HG03565 (cell line): ENCODE results near the gene OR2H1.
"Not testable (repeated sequence)": the region's sequence is repeated elsewhere in the genome, so short reads cannot be mapped to it uniquely, and the experiment has no call there.

Source experiments
- ATAC-seq: cut with Tn5 transposase; IDR thresholded peaks from one replicate; pipeline ENCODE4 v1.9.1; 2021; ENCODE audit warnings: mild to moderate bottlenecking, moderate library complexity; ENCODE audit not compliant: unreplicated experiment

OR2H1 gene

DNA sequence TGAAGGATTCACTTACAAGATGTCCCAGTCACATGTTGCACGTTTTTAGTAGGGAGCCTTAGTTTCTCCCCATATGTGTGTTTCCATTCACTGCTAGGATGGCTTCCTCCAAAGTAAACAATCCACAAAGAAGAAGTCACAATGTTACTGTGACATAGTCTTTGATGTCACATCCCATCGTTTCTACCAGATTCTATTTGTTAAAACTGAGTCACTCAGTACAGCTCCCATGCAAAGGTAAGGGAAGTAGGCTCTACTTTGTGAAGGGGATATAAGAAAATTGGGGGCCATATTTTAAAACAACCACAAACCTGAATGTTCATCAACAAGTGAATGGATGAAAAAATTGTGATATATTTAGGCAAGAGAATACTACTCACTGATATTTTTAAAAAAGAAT lies at the start of gene OR2H1, which contains the start of gene OR11A1:
Gene OR2H1 (plus strand): TSS at position 185 of the 400 bp plus-strand sequence. CDS start 4,615 bp downstream, outside the sequence.
Gene OR11A1 (minus strand): TSS at position 101 of the 400 bp plus-strand sequence. CDS start 29,430 bp downstream, outside the sequence.
- ATAC-seq, result no peak

DNA sequence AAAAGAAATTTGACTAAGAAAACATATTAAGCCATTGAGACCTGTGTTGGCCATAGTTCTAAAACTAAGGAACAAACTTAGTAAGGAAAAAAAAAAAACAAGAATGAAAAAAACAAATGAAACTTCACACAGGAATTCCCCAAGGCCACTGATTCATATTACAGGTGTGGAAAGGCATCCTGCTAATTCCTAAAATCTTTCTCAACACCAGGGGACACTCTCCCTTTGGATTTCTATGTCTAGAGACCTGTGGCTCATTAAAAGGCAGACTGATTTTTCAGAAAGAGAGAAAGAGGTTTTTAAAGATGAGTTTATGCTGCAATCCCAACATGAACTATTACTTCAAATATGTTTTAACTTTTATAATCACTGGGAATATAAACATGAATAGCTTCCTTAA lies 42.4 kb upstream of the OR2H1 start, which contains the start of gene OR12D1:
Gene OR12D1 (plus strand): TSS at position 341 of the 400 bp plus-strand sequence.
- no peak for ATAC-seq

DNA sequence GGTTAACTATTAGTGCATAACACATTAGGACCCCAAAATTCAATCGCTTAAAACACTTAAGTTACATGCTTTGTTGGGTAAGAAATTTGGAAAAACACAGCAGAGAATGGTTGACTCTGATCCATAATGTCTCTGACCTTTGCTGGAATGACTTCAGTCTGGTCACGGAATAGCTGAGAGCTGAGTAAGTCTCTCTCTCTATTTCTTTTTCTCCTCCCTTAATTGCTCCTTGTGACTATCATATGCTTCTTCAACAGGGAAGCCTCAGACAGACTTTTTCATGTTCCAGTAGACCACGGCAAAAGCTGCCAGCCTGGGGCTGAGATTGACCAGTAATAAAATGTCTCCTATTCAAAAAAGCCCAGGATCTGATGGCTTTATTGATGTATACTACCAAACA lies 37.4 kb upstream of the OR2H1 start:
- no peak for ATAC-seq

DNA sequence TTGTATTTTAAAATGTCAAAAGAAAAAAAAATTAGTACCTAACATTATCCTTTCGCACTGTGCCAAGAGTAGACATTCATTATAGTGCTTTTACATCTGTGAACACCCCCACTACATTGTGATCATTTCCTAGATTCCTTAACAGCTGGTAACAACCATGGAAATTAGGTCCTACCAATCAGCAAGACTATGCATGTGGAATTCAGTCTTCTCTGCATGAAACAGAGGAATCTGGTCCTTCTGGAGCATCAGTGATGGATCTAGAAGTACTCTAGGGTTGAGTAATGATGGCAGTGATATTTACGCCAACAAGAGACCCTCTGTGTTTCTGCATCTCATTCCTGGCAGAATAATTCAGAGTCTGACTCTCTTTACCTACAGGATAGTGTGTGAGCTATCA lies 32.8 kb upstream of the OR2H1 start:
- ATAC-seq, result no peak

DNA sequence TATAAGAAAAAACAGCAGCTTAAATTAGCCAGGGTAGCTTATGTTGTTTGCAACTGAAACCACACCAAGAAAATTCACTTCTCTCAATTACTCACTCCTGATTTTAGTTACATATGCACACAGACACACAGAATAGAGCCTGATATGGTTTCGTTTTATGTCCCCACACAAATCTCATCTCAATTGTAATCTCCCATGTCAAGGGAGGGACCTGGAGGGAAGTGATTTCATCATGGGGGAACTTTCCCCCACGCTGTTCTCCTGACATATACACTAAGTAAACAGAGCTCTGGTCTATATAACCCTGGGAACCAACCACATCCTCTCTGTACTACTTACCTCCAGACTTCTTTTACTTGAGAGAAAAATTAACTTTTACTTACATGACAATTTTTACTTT lies 32.4 kb upstream of the OR2H1 start:
- no peak for ATAC-seq

DNA sequence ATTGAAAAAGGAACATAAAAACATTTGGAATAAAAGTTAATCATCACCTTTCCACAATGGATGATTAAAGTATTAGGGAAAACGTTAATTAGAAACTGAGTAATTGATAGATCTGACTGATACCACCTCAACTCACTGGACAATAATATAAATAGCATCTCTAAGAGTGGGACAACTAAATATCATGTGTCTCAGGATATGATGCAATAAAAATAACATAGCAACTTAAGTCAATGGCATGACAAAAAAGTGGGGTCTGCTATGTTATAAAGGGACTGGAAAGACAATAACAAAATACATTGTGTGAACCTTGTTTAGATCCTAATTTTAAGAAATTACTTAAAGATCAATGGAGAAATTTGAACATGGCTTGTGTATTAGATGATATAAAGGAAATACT lies 31.9 kb upstream of the OR2H1 start:
- no peak for ATAC-seq

DNA sequence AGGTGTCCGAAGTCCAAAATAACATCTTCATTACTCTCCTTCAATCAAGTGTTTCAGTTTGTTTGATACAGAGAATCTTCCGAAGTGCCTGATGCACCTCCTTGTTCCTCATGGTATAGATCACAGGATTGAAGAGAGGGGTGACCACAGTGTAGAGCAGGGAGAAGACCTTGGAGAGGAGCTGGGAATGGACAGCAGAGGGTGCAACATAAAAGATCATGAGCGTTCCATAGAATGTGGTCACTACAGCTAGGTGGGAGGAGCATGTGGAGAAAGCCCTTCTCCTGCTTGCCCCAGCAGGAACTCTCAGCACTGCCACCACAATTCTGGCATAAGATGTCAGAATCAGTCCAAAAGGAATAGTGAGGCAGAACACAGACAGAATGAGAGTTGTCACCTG lies 30.3 kb upstream of the OR2H1 start:
- no peak for ATAC-seq

DNA sequence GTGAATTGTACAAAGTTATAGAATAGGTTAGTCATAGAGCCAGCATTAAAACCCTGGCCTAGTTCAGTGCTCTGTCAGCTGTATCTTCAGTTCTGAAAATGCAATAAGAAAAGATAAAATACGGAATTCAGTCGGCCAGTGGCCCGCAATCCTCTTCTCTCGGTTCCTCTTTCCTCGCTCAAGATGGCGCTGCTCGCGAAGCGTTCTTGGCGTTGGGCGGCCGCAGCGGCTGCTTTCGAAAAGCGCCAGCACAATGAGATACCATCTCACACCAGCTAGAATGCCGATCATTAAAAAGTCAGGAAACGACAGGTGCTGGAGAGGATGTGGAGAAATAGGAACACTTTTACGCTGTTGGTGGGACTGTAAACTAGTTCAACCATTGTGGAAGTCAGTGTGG lies 20.2 kb upstream of the OR2H1 start:
- not testable (repeated sequence) for ATAC-seq

DNA sequence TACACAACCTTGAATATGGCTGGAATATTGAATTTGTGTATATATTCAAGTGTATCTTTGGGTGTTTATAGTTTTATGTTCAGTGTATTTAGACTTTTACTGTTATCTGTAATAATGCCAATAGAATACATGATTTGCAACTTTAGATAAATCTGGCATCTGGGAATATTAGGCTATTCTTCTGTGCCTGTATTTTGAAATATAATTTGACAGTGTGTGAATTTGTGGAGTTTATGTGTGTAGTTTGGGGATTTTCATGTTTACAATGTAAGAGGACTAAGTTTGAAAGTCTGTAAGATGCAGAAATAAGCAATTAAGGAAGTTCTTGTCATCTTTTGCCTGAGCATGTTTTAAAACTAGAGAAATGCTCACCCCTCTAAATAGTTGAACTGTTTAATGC lies 17.9 kb upstream of the OR2H1 start, which contains the start of gene OR10C1:
Gene OR10C1 (plus strand): TSS at position 301 of the 400 bp plus-strand sequence. CDS start 710 bp downstream, outside the sequence.
- ATAC-seq, result no peak

DNA sequence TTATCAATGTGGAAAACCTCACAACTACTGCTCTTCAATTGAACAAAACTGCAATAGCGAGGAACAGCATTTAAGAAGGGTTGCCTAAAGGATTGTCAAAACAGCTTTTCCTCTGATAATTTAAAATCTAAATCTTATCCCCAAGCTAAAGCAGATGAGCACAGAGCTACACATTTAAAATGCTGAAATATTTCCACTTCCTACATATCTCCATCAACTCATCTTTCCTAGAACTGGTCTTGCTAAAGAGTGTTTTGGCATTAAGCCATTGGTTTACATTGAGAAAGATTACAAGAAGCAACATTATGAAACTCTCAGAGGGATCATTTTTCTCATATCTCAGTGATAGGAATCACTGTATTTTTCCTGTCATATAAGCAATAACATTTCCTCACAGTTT lies 14.2 kb upstream of the OR2H1 start:
- no peak for ATAC-seq

DNA sequence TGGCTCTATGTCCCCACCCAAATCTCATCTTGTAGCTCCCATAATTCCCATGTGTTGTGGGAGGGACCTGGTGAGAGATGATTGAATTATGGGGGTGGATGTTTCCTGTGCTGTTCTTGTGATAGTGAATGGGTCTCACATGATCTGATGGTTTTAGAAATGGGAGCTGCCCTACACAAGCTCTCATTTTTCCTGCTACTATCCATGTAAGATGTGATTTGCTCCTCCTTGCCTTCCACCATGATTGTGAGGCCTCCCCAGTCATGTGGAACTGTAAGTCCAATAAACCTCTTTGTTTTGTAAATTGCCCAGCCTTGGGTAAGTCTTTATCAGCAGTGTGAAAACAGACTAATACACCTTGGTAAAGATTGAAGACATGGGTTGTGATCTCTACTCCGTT lies 12.9 kb upstream of the OR2H1 start:
- not testable (repeated sequence) for ATAC-seq

DNA sequence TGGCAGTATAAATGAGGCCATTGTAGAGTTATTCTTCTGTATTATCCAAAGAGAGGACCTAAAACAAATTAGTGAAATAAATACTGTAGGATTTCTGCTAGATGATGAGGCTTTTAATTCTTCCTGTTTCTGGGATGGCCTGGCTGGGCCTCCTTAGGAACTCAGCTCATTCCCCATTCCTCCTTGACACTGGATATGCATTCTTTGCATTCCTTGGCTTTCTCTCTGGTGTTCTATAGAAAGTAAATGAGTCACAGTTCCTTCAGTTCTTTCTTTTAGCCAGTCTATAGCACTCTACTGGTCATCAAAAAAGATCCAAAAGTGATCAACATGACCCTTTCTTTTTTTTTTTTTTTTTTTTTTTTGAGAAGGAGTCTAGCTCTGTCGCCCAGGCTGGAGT lies 9.3 kb upstream of the OR2H1 start:
- no peak for ATAC-seq

DNA sequence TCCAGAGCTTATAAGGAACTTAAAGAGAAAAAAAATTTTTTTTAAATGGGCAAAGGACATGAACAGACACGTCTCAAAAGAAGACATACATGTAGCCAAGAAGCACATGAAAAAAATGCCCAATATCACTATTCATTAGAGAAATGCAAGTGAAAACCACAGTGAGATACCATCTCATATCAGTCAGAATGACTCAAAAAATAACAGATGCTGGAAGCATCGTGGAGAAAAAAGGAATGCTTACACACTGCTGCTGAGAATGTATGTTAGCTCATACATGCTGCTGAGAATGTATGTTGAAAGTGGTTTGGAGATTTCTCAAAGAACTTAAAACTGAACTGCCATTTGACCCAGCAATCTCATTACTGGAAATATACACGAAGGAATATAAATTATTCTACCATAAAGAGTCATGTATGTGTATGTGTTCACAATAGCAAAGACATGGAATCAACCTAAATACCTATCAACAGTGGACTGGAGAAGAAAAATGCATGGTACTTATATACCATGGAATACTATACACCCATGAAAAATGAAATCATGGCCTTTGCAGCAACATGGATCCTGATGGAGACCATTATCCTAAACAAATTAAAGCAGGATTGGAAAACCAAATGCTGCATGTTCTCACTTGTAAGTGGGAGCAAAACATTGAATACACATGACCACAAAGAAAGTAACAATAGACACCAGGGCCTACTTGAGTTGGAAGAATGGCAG lies 5.3 kb upstream of the OR2H1 start:
- no peak for ATAC-seq

DNA sequence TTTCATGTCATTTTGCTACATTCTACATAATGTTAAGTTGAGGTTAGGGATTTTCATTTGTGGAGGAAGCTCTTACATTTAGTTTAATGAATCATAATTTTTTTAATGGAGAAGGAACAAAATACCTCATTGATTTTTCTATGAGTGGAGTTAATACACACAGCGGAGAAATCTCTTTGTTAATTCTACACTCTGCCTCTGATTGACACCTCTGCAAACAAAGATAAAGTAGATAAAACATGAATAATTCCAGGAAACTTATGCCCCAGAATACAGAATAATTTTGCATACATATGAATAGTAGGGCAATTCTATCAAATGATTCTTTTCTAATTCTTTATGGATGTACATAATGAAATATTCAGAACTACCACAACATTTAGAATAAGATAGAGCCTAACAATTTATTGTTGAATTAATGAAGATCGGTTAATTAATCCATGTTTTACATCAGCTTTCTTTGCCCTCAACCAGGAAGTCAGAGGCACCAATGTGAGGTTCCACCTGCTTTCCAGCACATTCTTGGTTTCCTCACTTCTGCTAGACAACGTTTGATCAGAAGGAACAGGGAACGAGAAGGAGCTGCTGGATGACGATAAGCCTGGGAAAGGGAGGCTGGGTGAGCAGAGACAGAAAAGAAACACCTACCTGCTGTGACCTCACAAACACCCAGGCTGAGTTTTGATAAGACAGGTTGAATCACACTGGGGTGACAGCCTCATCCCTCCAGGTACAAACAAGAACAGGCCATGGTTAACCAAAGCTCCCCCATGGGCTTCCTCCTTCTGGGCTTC lies 4.3 kb downstream of the OR2H1 start:
- ATAC-seq, result no peak

DNA sequence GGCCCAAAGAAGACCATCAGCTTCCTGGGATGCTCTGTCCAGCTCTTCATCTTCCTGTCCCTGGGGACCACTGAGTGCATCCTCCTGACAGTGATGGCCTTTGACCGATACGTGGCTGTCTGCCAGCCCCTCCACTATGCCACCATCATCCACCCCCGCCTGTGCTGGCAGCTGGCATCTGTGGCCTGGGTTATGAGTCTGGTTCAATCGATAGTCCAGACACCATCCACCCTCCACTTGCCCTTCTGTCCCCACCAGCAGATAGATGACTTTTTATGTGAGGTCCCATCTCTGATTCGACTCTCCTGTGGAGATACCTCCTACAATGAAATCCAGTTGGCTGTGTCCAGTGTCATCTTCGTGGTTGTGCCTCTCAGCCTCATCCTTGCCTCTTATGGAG lies 5.1 kb downstream of the OR2H1 start:
- ATAC-seq, result no peak

DNA sequence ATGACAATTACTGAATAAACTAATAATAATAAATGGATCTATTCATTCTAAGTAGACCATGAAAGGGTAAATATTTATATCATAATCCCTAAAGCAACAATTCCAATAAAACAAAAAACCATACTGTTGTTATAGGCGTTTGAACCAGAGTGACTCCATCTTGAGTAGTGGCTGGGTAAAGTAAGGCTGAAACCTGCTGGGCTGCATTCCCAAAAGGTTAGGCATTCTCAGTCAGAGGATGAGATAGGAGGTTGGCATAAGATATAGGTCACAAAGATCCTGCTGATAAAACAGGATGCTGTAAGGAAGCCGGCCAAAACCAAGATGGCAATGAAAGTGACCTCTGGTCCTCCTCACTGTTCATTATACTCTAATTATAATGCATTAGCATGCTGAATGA lies 8.3 kb downstream of the OR2H1 start:
- no peak for ATAC-seq

DNA sequence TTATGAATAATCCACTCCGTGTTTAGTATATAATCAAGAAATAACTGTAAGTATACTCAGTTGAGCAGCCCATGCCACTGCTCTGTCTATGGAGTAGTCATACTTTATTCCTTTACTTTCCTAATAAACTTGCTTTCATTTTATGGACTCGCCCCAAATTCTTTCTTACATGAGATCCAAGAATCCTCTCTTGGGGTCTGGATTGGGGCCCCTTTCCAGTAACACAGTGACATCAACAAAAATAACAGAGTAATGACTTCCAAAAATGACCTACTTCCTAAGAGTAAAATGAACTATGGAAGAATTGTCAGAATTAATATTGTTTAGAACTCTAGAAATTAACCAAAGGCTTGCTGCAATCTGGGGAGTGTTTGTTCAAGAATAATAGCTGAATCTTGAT lies 8.8 kb downstream of the OR2H1 start:
- no peak for ATAC-seq

DNA sequence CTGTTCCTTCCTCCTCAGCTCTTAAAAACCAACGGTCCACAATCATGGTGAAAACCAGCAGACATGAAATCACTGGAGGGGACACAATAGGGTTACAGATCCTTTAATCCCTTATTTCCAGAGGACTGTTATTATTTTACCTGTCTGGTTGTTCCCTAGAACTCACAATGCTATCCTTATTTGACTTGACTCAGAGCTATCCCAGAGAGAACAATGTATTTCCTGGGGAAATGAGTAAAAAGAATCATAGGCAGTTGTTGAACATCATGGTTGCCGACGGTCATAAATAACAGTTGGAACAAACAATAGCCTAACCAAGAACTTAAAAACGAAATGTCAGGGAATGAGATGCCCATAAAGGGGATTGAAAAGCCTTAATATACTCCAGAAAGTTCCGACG lies 9.3 kb downstream of the OR2H1 start:
- ATAC-seq, result no peak

DNA sequence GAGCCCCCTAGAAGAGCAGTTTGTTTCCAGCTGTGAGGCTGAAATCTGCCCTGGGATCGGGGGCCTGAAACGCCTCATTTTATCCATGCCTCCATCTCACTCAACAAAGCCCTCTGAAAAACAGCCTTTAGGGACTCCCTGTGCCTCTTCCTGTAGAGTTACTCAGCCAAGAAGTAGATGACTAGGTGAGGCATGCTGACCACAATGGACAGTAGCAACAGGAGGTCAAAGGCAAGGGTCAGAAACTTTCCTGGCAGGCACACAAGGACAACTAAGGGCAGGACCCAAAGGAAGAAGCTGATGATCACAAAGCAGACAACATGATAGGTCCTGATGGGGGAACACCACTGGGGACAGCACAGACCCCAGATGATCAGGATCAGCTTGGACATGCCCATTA lies 18.0 kb downstream of the OR2H1 start:
- no peak for ATAC-seq

DNA sequence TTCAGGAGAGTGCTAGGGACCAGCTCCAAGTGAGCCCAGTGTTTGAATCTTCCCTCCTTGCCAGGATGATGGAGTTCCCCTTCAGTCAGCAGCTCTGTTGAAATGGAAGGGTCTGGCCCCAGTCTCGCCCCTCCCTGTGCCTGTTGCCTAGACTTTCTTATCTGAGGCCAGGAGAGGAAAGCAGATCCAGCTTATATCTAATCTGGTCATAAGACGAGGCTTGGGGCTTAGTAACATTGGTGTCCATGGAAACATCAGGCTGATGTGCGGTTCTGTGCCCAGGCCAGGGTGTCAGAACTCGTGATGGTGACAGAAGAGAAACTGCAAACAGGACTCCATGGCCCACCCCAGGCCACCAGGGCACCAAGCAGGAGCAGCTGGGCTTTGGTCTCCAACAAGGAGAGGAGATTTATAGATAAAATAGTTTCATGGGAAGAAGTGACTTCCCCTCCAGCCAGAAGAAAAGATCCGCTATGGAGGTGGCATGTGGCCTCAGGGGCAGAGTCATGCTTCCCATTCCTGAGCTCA lies 21.0 kb downstream of the OR2H1 start:
- ATAC-seq, result no peak

DNA sequence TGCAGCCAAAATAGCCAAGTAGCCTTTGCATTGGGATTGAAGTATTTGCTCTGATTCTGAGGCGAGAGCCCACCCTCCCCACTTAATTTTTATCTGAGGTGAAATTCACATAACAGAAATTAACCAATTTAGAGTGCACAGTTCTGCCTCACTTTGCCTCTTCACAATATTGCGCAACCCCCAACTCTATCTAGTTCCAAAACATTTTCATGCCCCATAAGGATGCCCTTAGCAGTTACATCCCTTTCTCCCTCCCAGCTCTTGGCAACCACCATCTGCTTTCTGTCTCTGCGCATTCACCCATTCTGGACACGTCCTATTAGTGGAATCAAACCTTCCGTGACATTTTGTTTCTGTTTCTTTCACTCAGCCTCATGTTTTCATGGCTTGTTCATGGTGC lies 21.8 kb downstream of the OR2H1 start:
- ATAC-seq, result no peak

DNA sequence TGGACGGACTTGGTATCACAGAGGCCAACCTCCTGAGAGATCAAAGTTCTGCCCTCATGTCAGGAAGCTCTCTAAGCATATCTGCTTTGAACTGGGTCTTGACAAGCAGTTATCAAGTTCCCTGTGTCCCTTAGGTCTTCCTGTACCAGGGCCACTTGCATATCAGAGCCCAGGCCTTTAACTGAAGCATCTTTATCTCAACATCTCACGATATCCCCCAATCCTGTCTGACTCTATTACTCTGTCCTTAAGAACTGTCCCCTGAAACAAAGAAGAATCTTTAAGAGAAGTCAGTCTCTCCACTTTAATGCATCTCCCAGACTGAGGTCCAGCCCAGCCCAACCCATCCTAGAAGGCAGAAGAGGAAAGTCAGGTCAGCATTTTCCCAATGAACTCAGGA lies 22.6 kb downstream of the OR2H1 start:
- no peak for ATAC-seq
